ENCODE data around the gene R3HCC1L.

DNA sequence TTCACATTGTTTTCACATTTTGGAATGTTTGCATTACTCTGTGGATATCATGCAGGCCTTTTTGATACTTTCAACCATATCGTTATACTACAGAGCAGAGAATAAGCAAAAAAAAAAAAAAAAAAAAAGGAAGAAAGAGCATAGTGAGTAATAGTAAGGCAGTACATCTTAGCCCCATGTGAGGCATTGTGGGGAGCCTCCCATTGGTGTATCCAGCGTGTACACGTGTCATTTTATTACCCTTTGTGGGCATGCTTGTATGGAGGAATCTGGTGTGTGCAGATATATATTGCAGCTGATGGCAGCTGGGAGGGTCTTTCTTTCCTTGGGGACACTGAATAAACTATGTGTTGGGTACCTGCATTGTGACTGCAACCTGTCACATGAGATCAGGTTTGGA, 19.6 kb downstream of the R3HCC1L start:
- TF ChIP-seq, protein P1, sequence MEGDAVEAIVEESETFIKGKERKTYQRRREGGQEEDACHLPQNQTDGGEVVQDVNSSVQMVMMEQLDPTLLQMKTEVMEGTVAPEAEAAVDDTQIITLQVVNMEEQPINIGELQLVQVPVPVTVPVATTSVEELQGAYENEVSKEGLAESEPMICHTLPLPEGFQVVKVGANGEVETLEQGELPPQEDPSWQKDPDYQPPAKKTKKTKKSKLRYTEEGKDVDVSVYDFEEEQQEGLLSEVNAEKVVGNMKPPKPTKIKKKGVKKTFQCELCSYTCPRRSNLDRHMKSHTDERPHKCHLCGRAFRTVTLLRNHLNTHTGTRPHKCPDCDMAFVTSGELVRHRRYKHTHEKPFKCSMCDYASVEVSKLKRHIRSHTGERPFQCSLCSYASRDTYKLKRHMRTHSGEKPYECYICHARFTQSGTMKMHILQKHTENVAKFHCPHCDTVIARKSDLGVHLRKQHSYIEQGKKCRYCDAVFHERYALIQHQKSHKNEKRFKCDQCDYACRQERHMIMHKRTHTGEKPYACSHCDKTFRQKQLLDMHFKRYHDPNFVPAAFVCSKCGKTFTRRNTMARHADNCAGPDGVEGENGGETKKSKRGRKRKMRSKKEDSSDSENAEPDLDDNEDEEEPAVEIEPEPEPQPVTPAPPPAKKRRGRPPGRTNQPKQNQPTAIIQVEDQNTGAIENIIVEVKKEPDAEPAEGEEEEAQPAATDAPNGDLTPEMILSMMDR (IDR thresholded peaks at IDR 0.05): no peak
- no peak for TF ChIP-seq EZH2 (IDR thresholded peaks at IDR 0.05; ENCODE audit: borderline replicate concordance, insufficient read depth, low read depth, low read length, poor library complexity, severe bottlenecking)
